Measurements from ENCODE around the gene STRBP.

- TF ChIP-seq, protein P1, sequence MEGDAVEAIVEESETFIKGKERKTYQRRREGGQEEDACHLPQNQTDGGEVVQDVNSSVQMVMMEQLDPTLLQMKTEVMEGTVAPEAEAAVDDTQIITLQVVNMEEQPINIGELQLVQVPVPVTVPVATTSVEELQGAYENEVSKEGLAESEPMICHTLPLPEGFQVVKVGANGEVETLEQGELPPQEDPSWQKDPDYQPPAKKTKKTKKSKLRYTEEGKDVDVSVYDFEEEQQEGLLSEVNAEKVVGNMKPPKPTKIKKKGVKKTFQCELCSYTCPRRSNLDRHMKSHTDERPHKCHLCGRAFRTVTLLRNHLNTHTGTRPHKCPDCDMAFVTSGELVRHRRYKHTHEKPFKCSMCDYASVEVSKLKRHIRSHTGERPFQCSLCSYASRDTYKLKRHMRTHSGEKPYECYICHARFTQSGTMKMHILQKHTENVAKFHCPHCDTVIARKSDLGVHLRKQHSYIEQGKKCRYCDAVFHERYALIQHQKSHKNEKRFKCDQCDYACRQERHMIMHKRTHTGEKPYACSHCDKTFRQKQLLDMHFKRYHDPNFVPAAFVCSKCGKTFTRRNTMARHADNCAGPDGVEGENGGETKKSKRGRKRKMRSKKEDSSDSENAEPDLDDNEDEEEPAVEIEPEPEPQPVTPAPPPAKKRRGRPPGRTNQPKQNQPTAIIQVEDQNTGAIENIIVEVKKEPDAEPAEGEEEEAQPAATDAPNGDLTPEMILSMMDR (IDR thresholded peaks at IDR 0.05), result no peak
- TF ChIP-seq POLR2A (IDR thresholded peaks at IDR 0.05), result no peak
Measured at GRCh38 chr9:123282362-123283047, 14.1 kb upstream of the STRBP start.
